IPS-18c (cell line): Measurements from ENCODE around the gene GABRP.
A peak's percentile ranks its signal among the peaks of the same experiment; 100 is the strongest.
"Not testable (repeated sequence)": the region's sequence is repeated elsewhere in the genome, so short reads cannot be mapped to it uniquely, and the experiment has no call there.

Experiments
- H3K4me3 ChIP-seq: 2 replicates; pipeline ENCODE4 v1.7.0; 2013; ENCODE audit warnings: low read depth, mild to moderate bottlenecking, low read length, moderate library complexity; ENCODE audit not compliant: insufficient read depth
- H3K9me3 ChIP-seq: one replicate; pipeline ENCODE4 v1.6.1; 2013; ENCODE audit warnings: mild to moderate bottlenecking, low read length, moderate library complexity; ENCODE audit not compliant: control insufficient read depth, insufficient read depth

Gene GABRP

DNA sequence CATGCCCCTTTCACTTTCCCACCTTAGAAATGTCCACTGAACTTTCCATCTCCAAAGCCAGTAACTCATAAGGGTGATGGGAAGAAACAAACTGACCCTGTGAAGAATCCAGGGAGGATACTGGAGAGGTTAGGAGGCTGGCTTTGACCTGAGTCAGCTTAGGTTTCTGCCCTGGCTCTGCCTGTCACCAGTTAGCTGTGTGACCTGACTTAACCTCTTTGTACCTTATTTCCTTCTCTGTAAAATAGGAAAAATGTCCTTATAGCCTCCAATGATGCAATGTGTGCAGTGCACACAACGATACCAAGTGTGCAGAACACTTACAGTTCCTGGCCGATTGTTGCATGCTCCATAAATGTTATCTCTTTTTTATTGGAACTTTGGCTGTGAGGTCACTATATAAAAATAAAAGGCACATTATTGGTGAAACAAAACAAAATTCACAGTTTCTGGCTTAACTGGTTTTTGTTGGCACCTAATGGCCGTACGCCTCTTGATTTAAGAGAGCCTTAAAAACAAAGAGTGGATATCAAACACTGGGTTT is 37.8 kb downstream of the GABRP start:
- H3K9me3 ChIP-seq = peaks cover 5% of the 10 kb centered on the region
- no peak overlapping the region for H3K4me3 ChIP-seq

DNA sequence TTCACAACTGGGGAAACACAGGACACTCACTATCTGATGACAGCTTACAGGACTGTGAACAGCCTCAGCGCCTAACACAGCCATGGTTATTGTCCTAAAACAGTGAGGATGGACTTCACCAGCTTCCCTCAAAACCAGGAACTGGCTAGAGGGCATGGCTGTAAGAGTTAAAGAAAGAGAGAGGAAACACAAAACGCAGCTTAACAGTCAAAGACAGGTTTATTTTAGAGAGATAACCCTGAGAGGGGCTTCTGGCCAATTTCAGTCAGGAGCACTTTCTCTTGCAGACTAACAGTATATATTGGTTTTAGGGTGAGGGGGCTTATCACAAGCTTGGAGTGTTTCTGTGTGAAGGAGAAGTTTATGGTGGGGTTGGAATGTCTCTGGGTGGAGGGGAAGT is 42.6 kb downstream of the GABRP start:
- peaks cover 5% of the 10 kb centered on the region for H3K9me3 ChIP-seq
- no peak overlapping the region for H3K4me3 ChIP-seq

DNA sequence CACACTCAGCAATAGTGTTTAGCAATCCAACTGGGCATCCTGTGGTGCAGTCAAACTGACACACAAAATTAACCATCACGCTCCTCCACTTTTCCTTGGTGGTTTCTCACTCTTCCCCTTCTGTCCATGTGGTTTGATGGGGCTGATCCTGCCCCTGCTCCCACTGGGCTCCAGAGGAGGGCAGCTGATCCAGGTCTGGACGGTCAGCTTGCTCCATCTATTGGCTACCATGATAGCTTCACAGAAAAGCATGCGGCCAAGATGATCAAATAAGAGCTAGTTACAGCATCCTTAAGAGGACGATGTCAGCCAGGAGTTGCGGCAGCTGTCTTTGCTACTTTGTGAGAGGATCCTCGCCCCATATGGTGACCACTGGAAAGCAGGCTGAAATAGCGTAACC is 48.7 kb downstream of the GABRP start:
- H3K9me3 ChIP-seq = no peaks in the 10 kb centered on the region

DNA sequence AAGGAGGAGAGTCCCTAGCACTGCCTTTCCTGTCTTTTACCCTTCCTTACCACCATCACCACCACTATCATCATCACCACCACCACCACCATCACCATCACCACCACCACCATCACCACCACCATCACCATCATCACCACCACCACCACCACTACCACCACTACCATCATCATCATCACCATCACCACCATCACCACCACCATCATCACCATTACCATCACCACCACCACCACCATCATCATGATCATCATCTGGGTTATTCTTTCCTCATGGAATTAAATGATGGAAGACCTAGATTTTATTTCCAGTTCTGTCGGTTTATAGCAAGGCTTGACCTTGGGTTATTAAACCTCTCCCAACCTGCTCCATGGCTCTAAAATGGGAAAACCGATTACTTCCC is 50.5 kb downstream of the GABRP start:
- H3K9me3 ChIP-seq, H3K4me3 ChIP-seq: not testable (repeated sequence)

More for the DNA sequence above, 48.7 kb downstream of the GABRP start:
- no peak overlapping the region for H3K4me3 ChIP-seq

DNA sequence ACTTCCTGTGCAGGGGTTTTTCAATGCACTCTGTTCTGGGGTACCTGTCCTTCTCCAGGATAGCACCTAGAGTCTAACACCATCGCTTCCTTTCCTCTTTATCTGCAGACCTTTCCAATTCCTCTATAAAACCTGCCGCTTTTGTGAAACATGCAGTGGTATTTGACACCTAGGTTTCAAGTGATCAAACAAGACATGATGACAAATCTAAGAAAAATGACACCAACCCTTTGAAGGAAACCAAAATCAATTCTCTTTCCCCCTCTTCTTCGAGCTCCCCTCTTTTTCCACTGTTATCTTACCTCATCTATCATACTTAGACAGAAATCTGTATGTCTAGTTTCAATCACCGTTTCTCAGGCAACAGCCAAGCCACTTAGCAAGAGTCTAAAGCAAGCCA is 52.7 kb downstream of the GABRP start:
- Histone ChIP-seq H3K4me3 (no peak overlapping the region), H3K9me3 (no peaks in the 10 kb centered on the region)

DNA sequence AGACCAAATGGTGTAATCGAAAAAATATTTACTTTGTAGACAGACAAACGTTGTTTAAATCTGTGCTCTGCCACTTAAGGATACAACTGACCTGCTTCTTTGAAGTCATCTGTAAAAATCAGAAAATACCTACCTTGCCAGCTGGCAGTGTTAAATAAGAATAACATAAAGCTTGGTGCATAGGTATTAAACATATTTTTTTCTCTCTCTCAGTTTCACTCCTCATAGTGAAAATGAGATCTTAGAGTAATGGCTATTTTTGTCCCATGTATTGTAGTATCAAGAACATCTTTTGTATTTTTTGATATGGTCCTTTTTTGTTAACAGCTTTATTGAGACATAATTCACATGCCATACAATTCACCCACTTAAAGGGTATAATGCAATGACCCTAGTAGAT is 60.3 kb downstream of the GABRP start:
- H3K4me3 ChIP-seq = no peak overlapping the region
- H3K9me3 ChIP-seq = no peaks in the 10 kb centered on the region

DNA sequence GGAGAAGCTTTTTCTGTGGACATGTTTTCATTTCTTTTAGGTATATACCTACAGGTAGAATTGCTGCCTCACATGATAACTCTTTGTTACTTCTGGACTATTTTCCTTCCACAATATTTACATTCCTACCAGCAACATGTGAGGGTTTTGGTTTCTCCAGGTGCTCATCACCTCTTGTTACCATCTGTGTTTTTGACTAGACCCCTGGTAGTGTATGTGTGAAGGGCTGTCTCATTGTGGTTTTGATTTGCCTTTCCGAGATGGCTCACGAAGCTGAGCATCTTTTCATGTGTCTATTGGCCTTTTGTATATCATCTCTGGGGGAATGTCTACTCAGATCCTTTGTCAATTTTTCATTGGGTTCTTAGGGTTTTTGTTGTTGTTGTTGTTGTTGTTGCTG is 61.1 kb downstream of the GABRP start:
- Histone ChIP-seq H3K4me3 (no peak overlapping the region), H3K9me3 (no peaks in the 10 kb centered on the region)

DNA sequence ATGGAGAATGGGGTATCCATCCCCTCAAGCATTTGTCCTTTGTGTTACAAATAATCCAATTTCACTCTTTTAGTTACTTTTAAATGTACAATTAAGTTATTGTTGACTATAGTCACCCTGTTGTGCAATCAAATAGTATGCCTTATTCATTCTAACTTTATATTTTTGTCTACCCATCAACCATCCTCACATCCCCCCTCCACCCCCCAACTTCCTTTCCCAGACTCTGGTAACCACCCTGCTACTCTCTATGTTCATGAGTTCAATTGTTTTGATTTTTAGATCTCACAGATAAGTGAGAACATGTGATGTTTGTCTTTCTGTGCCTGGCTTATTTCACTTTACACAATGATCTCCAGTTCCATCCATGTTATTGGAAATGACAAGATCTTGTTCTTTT is 62.9 kb downstream of the GABRP start:
- Histone ChIP-seq H3K9me3 (no peaks in the 10 kb centered on the region), H3K4me3 (no peak overlapping the region)

DNA sequence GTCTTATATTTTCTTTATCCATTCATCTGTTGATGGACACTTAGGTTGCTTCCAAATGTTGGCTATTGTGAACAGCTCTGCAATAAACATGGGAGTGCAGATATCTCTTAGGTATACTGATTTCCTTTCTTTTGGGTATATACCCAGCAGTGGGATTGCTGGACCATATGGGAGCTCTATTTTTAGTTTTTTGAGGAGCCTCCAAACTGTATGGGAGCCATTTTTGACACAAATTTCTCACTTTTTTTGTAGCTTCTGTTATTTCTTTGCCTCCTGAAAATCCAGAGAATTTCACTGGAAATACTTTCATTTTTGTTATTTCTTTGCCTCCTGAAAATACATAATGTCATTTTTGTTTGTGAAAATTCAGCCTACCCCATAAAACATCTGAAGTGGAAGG is 63.3 kb downstream of the GABRP start:
- no peaks in the 10 kb centered on the region for H3K9me3 ChIP-seq
- H3K4me3 ChIP-seq = no peak overlapping the region

DNA sequence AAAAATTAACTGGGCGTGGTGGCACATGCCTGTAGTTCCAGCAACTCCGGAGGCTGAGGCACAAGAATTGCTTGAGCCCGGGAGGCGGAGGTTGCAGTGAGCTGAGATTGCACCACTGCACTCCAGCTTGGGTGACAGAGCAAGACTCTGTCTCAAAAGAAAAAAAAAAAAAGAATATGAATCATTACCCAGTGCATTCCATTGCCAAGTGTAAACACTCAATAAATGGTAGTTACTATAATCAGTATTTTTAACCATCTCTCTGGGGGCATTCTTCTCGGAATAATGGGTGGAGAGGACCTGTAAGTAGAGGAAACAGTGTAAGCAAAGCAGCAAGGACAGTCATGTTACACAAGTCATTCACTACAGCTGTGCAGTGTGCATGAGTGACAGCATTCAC is 64.5 kb downstream of the GABRP start:
- H3K9me3 ChIP-seq = no peaks in the 10 kb centered on the region

DNA sequence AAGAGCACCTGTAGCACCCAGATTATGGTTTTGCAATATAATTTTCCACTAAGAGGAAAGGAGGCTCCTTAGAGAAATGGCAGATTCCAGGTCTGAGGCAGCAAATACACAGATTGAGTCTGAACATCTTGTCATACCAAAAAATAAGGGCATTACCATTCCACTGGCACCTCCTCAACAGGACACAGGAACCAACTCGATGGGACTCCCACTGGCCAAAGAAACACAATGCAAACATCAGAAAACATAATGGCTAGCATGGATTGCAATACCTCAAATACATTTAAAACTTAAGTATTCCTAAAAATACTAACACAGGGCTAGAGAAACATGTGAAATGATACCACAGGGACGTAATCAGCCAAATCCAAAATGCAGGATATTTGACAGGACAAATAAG is 65.8 kb downstream of the GABRP start:
- Histone ChIP-seq H3K4me3 (no peak overlapping the region), H3K9me3 (no peaks in the 10 kb centered on the region)

More for the DNA sequence above, 64.5 kb downstream of the GABRP start:
- H3K4me3 ChIP-seq = no peak overlapping the region

DNA sequence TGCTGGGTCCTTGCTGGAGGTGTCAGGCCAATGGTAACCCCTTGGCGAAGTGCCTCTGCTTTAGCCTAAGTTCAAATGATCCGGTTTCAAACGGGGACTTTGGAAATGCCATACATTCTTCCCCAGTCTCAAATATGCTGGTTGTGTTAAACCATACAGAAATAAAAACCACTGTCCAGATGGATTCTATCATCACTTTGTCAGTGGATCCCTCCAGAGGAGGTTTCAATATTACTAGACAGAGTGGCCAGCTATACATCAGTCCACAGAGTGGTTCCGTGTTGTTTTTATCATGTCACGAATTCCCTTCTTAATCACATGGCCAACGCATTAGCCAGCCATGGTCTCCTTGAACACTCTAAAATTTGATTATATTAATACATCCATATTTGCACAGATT is 71.0 kb downstream of the GABRP start:
- Histone ChIP-seq H3K4me3 (no peak overlapping the region), H3K9me3 (no peaks in the 10 kb centered on the region)

DNA sequence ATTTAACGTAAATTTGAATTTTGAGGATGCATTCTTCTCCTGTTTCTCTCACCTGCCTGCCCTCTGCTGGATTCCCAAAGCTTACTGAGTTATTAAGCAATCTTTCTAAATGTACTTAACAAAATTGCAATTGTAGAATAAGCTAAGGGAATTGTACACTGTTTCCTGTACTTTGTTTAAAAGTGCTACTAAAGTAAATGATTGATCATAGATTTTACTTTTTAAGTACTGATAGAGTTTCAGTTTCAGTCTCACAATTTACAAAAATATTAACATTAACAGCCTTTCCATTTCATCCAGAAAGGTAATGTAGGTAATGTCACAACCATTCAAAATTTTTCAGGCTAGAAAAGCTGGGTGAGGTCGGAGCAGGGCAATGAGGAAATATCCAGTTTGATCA is 73.5 kb downstream of the GABRP start:
- Histone ChIP-seq H3K9me3 (no peaks in the 10 kb centered on the region), H3K4me3 (no peak overlapping the region)

DNA sequence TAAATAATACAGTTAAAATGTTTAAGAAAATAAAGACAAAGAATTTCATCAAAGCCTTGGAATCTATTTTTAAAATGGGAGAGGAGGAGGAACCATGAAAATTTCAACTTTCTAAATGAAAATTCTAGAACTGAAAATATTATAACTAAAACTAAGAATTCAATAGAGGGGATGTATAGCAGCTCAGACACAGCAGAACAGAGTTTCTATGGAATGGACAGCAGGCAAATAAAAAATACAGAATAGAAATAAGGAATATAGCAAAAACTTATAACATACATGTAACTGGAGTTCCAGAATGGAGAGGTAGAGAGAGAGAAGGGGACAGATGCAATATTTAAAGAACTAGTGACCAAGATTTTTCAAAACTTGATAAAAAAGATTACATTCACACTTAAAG is 76.9 kb downstream of the GABRP start:
- H3K4me3 ChIP-seq = no peak overlapping the region
- no peaks in the 10 kb centered on the region for H3K9me3 ChIP-seq

DNA sequence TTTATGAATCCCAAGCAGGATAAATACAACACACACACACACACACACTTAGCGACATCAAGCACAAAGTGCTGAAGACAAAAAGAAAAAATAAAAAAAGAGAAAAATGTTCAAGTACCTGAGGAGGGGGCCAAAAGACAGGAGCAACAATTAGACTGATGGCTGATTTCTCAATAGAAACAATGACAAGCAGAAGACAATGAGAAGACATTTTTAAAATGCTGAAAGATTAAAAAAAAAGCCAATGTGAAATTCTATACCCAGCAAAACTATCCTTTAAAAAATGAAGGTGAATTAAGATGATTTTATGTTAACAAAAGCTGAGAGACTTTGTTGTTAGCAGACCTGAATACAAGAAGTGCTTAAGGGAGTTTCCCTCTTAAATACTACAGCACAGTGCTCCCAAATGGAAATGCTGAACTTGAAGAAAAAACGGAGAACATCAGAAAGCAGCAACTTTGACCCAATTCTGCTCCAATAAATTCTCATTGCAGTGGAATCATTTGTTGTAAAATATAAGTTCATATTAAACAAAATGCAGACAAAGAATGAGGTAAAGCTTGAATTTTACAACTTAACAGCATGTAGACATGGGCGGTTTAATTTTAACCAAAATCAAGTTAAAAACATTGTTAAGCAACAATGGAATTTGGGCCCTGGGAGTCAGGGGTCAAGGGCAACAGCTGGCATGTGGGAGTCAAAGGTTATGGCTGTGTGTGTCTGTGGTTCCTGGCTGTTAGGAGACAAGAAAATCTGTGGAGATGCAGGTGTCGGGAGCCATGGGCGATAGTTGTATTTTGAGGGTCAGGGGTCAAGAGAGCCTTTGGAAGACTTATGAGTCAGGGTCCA is 77.5 kb downstream of the GABRP start:
- Histone ChIP-seq H3K4me3 (peak overlapping the region; percentile 17; the same call in 1 of the 2 replicates), H3K9me3 (no peaks in the 10 kb centered on the region)

DNA sequence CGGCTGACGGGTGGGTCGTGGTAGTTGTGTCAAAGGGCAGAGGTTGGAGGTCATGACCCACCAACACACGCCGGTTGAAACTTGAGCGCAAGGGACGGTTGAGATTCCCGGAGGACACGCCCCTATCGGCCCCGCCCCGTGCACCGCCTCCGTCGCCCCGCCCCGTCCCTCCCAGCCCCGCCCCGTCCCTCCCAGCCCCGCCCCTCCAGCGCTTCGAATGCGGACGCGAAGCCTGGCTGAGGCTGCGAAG is 78.1 kb downstream of the GABRP start:
- Histone ChIP-seq H3K9me3 (no peaks in the 10 kb centered on the region), H3K4me3 (peak overlapping the region; percentile 17; the same call in 1 of the 2 replicates)

DNA sequence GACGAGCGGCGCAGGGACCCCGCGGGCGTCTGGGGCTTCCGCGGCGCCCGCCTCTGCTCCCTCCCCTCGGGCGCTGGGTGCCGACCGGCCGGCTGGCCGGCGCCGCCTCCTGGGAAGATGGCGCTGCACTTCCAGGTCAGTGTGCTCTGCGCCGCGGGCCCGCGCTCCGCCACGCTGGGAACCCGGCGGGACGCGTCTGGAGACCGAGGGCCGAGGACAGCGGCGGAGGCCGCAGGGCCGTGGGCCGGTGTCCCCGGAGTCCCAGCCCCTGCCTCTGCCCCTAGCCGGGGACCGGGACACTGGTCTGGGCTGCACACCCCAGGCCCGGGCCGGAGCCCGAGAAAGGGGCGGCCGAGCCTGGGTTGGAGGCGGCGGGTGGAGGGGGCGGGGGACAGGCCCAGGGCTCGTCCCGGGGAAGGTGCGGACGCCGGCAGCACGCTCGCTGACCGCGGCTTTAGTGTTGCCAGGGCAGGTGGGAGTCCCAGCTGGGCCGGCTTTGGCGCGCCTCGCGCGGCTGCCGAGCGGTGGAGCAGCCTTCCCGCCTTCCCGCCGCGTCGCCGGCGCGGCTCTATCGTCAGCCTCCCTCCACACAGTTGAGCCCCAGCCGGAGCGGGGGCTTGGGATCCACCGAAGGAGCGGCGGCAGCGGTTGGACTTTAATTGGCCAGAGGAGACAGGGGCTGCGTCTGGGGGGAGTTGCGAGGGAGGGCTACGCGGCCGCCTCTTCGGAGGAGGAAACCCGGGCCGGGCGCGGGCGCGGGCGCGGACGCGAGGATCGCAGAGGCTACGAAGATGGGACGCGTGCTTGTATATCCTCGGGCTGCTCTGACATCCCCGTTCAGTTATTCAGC is 78.6 kb downstream of the GABRP start, which contains the start of gene RANBP17:
Gene RANBP17, plus strand, starts transcription at position 102 of the 850 bp plus-strand sequence.
- Histone ChIP-seq H3K4me3 (peak within 1 kb of the TSS; percentile 93), H3K9me3 (no peaks in the 10 kb centered on the region)

DNA sequence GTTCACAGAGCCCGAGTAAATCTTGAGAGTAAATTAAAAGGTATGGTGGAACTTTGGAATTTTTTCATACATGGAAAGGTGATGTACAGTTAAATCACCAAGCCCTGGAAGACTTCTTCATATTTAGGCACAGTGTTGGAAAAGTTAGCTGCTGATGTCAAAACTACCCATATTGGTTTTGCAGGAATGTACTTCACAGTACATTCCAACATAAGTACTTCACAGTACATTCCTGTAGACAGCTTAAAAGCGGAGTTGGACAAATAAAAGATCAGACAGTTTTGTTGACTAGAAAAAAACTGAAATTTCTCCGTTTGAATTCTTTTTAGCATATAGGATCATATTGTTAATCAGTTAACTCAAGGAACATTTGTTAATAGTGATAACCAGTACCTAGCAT is 80.1 kb downstream of the GABRP start:
- H3K4me3 ChIP-seq = no peak overlapping the region

More for the DNA sequence above, 80.1 kb downstream of the GABRP start:
- H3K9me3 ChIP-seq = no peaks in the 10 kb centered on the region
